ENCODE results near the gene ANXA1.

- TF ChIP-seq CTCF (IDR thresholded peaks at IDR 0.05; ENCODE audit: low read depth, low read length, missing input control) (no peak), FOXA1 (IDR thresholded peaks at IDR 0.05) (no peak), RAD21 (IDR thresholded peaks at IDR 0.05) (no peak), ATF3 (IDR thresholded peaks at IDR 0.05) (no peak), GABPA (IDR thresholded peaks at IDR 0.05 in 1 of 2, conservative IDR thresholded peaks at IDR 0.05 in 1 of 2) (no peak), TAF1 (conservative IDR thresholded peaks at IDR 0.05) (no peak), REST (IDR thresholded peaks at IDR 0.05) (no peak), ZBTB33 (IDR thresholded peaks at IDR 0.05) (no peak), YY1 (IDR thresholded peaks at IDR 0.05) (no peak)
These were observed 26.0 kb upstream of the ANXA1 start for GRCh38 chr9:73125651-73126050.

Data from liver (tissue), 3 donors.